AG04449 (cell line): Measurements from ENCODE around the gene CNTNAP2.

Experiments
- CTCF ChIA-PET: fragments of 350-600 bp; formaldehyde crosslinking; extraction: SDS; loops from one replicate; lab custom pipeline; 2021; ENCODE audit warnings: antibody characterized with exemption; lab: Yijun Ruan, JAX
- POLR2A ChIA-PET: fragments of 400-600, 350-600 bp; formaldehyde crosslinking; extraction: SDS; loops from one replicate; lab custom pipeline; 2020; ENCODE audit warnings: antibody characterized with exemption, inconsistent platforms; lab: Yijun Ruan, JAX
- DNase-seq: peaks from one replicate; pipeline ENCODE4 v3.0.0-alpha.2; 2010; ENCODE audit warnings: low read depth, low spot score
- H3K4me3 ChIP-seq: 2 replicates; pipeline ENCODE4 v1.5.1; 2011; ENCODE audit warnings: low read depth, mild to moderate bottlenecking, control low read depth, low read length
- TF ChIP-seq, protein P1 (sequence below): IDR thresholded peaks from one replicate; pipeline ENCODE4 v1.5.1; 2011; ENCODE audit warnings: mild to moderate bottlenecking, moderate library complexity, low read length, control low read depth, inconsistent platforms; ENCODE audit not compliant: insufficient read depth; ENCODE audit errors: missing control alignments

The CNTNAP2 gene

DNA sequence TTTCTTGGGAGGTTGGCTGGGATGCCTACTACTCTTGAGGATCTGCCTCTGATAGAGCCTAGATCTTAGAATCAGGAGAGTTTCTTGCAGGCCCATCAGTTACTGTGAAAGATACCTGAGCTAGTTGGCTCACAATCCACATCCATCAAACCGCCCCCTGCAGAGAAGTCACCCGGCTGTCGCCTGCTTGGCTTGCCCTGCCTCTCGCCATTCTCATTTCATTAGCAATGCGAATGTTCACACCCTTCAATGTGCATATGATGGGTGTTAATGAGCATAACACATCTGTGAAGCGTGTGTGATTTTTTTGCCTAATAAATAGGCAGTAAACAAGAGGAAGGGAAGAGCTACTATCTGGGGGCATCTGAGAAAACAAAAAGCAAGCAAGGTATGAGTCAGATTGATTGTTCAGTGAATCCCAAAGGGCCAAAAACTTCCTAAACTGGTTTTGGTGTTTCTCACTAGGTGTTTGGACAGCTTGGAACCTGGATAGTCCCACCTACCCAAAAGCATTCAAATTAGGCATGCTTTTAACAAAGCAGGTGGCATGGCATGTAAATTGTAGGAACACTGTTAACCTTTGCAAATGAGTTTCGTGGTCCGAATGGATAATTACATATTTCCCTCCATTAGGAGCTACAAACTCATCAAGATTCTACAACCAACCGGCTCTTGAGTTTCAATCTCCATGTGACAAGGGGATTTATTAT is 2201.7 kb downstream of the CNTNAP2 start:
- DNase-seq, result no peak
- TF ChIP-seq, protein P1, sequence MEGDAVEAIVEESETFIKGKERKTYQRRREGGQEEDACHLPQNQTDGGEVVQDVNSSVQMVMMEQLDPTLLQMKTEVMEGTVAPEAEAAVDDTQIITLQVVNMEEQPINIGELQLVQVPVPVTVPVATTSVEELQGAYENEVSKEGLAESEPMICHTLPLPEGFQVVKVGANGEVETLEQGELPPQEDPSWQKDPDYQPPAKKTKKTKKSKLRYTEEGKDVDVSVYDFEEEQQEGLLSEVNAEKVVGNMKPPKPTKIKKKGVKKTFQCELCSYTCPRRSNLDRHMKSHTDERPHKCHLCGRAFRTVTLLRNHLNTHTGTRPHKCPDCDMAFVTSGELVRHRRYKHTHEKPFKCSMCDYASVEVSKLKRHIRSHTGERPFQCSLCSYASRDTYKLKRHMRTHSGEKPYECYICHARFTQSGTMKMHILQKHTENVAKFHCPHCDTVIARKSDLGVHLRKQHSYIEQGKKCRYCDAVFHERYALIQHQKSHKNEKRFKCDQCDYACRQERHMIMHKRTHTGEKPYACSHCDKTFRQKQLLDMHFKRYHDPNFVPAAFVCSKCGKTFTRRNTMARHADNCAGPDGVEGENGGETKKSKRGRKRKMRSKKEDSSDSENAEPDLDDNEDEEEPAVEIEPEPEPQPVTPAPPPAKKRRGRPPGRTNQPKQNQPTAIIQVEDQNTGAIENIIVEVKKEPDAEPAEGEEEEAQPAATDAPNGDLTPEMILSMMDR, result no peak
- no peak overlapping the region for H3K4me3 ChIP-seq
- CTCF ChIA-PET, result no interaction called here
- POLR2A ChIA-PET, result no interaction called here

DNA sequence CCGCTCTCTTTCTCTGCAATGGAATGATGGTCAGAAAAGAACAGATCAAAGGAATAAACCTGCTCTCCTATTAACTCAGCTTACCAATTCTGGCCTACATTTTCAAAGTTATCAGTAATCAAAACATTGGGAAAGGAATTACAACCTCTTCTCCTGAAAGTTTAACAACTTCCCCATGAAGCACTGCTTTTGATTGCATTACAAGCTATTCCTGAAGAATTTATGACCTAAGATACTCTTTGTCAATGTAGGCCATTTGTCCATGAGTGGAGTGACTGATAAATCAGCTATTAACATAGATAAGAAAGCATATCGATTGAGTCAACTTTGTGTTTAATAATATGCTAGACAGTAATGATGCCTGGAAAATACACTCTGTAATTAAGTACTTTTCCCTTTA is 2202.2 kb downstream of the CNTNAP2 start:
- no peak for DNase-seq
- ChIA-PET CTCF (no interaction called here), POLR2A (no interaction called here)
- TF ChIP-seq, protein P1, result no peak
- no peak overlapping the region for H3K4me3 ChIP-seq

DNA sequence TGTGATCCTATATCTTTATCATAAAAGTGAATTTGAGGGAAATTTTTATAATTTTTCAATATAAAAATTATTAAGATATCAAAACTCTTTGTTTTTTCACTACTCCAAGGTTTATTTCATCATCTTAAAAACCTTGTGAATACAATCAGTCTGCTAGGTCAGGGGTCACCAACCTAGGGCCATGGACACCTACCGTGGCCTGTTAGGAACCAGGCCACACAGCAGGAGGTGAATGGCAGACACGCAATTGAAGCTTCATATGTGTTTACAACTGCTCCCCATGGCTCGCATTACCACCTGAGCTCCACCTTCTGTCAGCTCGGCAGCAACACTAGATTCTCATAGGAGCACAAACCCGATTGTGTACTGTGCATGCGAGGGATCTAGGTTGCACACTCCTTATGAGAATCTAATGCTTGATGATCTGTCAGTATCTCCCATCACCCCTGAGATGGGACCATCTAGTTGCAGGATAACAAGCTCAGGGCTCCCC is 2202.8 kb downstream of the CNTNAP2 start:
- H3K4me3 ChIP-seq, result no peak overlapping the region

DNA sequence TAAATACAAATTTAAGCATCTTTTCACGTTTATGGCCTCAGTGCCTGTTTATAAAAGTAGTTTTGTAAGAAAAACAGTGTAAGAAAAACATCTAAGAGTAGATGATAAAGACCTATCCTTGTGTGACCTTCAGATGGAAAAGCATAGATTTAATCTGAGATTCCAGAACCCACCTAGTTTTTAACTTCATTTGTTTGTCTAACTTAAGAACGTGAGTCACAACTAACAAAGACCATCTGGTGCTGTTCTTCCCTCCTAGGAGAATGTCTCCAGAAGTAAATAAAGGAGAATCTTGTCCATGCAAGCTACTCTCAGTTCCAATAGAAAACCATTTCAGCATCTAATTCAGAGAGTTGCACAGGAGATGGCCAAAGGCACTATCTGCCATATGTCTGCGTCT is 2208.6 kb downstream of the CNTNAP2 start:
- DNase-seq, result no peak
- TF ChIP-seq, protein P1, result no peak
- ChIA-PET POLR2A (no interaction called here), CTCF (no interaction called here)
- no peak overlapping the region for H3K4me3 ChIP-seq

More for the DNA sequence above, 2202.8 kb downstream of the CNTNAP2 start:
- POLR2A ChIA-PET, result no interaction called here
- CTCF ChIA-PET, result no interaction called here
- DNase-seq, result no peak
- TF ChIP-seq, protein P1, result no peak

DNA sequence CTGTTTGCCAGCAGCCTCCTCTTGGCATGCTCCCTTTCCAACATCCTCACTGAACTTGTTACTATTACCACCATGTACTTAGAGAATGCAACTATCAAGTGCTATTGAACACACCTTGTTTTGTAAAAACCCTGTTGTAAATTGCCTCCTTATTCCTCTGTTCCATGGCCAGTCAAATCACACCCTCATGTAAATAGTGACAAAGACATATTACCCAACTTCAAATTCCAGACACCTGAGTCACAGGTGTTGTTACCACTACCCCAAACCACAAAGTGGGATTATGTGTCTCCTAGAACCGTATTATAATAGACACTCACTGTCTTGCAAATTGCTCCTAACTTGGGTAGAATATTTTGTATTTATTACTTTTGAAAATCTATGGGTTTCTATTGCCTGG is 2210.8 kb downstream of the CNTNAP2 start:
- DNase-seq, result no peak
- H3K4me3 ChIP-seq, result no peak overlapping the region
- ChIA-PET CTCF (no interaction called here), POLR2A (no interaction called here)
- TF ChIP-seq, protein P1, result no peak

DNA sequence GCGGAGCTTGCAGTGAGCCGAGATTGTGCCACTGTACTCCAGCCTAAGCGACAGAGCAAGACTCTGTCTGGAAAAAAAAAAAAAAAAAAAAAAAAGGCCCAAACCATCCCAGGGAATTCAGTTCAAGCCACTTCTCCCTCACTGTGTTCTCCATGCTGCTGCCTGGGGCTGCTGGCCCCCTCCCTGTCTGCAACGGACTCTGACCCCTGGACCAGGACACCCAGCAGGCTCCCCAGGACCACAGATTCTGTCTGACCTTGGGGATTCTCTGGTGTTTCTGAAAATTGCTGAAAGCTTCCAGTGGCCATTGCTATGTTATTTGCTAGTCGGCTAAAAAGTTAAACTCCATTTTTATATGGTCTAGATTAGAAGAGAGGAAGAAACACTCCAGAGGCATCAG is 2212.3 kb downstream of the CNTNAP2 start:
- no peak for DNase-seq
- H3K4me3 ChIP-seq, result no peak overlapping the region
- ChIA-PET POLR2A (no interaction called here), CTCF (no interaction called here)
- TF ChIP-seq, protein P1, result no peak
